Hepatocyte (in vitro differentiated cells): ENCODE measurements around the gene NOC3L.

Experiments used
- CTCF ChIP-seq: fragments of 200-600 bp; sonication (generic); IDR thresholded peaks from 2 replicates; pipeline ENCODE4 v1.5.1; 2016; ENCODE audit warnings: antibody characterized with exemption, mild to moderate bottlenecking; ENCODE audit not compliant: poor library complexity
- EZH2 ChIP-seq: fragments of 200-600 bp; sonication (generic); IDR thresholded peaks from 2 replicates; pipeline ENCODE4 v1.6.1; 2016; ENCODE audit warnings: antibody characterized with exemption, mild to moderate bottlenecking, borderline replicate concordance
- EZH2phosphoT487 ChIP-seq: fragments of 200-600 bp; sonication (generic); IDR thresholded peaks from one replicate; pipeline ENCODE4 v1.6.1; 2018; ENCODE audit warnings: antibody characterized with exemption, mild to moderate bottlenecking, low read depth, moderate library complexity; ENCODE audit not compliant: unreplicated experiment, severe bottlenecking

GRCh38 chr10:94398762-94399161, 36.0 kb upstream of the NOC3L start:
- no peak for TF ChIP-seq CTCF
- no peak for TF ChIP-seq EZH2
- TF ChIP-seq EZH2phosphoT487, result no peak
